HFFc6 (cell line): ENCODE results near the gene ITGAX. TPM values are rescaled to one million over a fixed set of nuclear protein-coding genes. Genes with fewer than 3 reads are reported as not detected.
"Not testable (repeated sequence)": the region's sequence is repeated elsewhere in the genome, so short reads cannot be mapped to it uniquely, and the experiment has no call there.

Experiments used
- DNase-seq: peaks from one replicate; pipeline ENCODE4 v3.0.0-alpha.2; 2018
- H3K27ac Mint-ChIP-seq: 2 replicates; pipeline ENCODE4 v1.8.0; 2020; ENCODE audit warnings: mild to moderate bottlenecking, mixed read lengths
- H3K27me3 Mint-ChIP-seq: 2 replicates; pipeline ENCODE4 v1.8.0; 2021; ENCODE audit warnings: mild to moderate bottlenecking, moderate library complexity, mixed read lengths; ENCODE audit not compliant: insufficient read depth
- H3K36me3 Mint-ChIP-seq: 2 replicates; pipeline ENCODE4 v1.8.0; 2021; ENCODE audit warnings: low read depth, mixed read lengths
- H3K4me1 Mint-ChIP-seq: 2 replicates; pipeline ENCODE4 v1.8.0; 2020; ENCODE audit warnings: low read depth, mixed read lengths
- H3K4me3 Mint-ChIP-seq: 2 replicates; pipeline ENCODE4 v1.8.0; 2020; ENCODE audit warnings: mild to moderate bottlenecking, moderate library complexity, mixed read lengths
- H3K9me3 Mint-ChIP-seq: 2 replicates; pipeline ENCODE4 v1.8.0; 2020; ENCODE audit warnings: mild to moderate bottlenecking, mixed read lengths
- CTCF ChIP-seq: fragments of 200-600 bp; sonication (generic); IDR thresholded peaks from 2 replicates; pipeline ENCODE4 v1.5.0; 2021; ENCODE audit warnings: antibody characterized with exemption, mild to moderate bottlenecking
- total RNA-seq, 6 experiments: library from RNA; stranded (reverse); fragmentation: NEBNext Ultra II Directional; extraction: Animal tissue kit (Norgen Biotek cat#: 25700); gene quantifications; 2 replicates in 1 of 6; 3 replicates in 5 of 6; pipeline ENCODE4 v1.2.3, GENCODE V29; 2021

The ITGAX gene
- total RNA-seq, 6 experiments from 2014 or later, result not detected

GRCh38 chr16:31416371-31416770 lies 61.4 kb downstream of the ITGAX start:
- no peak overlapping the region for H3K27ac Mint-ChIP-seq

DNA sequence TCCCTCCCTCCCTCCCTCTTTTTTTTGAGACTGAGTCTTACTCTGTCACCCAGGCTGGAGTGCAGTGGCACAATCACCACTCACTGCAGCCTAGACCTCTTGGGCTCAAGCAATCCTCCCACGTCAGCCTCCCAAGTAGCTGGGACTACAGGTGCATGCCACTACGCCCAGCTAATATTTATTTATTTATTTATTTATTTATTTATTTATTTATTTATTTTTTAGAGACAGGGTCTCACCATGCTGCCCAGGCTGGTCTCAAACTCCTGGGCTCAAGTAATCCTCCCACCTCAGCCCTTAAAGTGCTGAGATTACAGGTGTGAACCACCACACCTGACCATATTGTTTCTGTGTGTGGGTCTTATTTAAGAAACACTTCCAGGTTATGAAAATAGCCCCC lies 62.1 kb downstream of the ITGAX start:
- not testable (repeated sequence) for H3K27ac Mint-ChIP-seq, H3K4me1 Mint-ChIP-seq, DNase-seq, H3K36me3 Mint-ChIP-seq, H3K4me3 Mint-ChIP-seq
- Mint-ChIP-seq H3K9me3 (peaks cover 17% of the 10 kb centered on the region), H3K27me3 (peaks cover 43% of the 10 kb centered on the region)

More at GRCh38 chr16:31416371-31416770, 61.4 kb downstream of the ITGAX start:
- Mint-ChIP-seq H3K9me3 (peaks cover 11% of the 10 kb centered on the region), H3K4me3 (no peak overlapping the region), H3K27me3 (peaks cover 37% of the 10 kb centered on the region), H3K36me3 (no peaks in the 10 kb centered on the region), H3K4me1 (no peaks in the 10 kb centered on the region)
- no peak for TF ChIP-seq CTCF
- no peak for DNase-seq

GRCh38 chr16:31417916-31418315 lies 62.9 kb downstream of the ITGAX start:
- no peak for DNase-seq
- no peaks in the 10 kb centered on the region for H3K36me3 Mint-ChIP-seq
- no peak overlapping the region for H3K4me3 Mint-ChIP-seq
- no peak overlapping the region for H3K27ac Mint-ChIP-seq
- H3K27me3 Mint-ChIP-seq, result peaks cover 41% of the 10 kb centered on the region
- H3K4me1 Mint-ChIP-seq, result no peaks in the 10 kb centered on the region
- H3K9me3 Mint-ChIP-seq, result peaks cover 23% of the 10 kb centered on the region
- no peak for TF ChIP-seq CTCF

GRCh38 chr16:31420037-31420436 lies 65.1 kb downstream of the ITGAX start:
- H3K9me3 Mint-ChIP-seq, result peaks cover 26% of the 10 kb centered on the region
- no peak for DNase-seq
- TF ChIP-seq CTCF, result no peak
- no peak overlapping the region for H3K4me3 Mint-ChIP-seq
- no peaks in the 10 kb centered on the region for H3K36me3 Mint-ChIP-seq
- no peaks in the 10 kb centered on the region for H3K4me1 Mint-ChIP-seq
- H3K27ac Mint-ChIP-seq, result no peak overlapping the region
- H3K27me3 Mint-ChIP-seq, result peaks cover 40% of the 10 kb centered on the region

DNA sequence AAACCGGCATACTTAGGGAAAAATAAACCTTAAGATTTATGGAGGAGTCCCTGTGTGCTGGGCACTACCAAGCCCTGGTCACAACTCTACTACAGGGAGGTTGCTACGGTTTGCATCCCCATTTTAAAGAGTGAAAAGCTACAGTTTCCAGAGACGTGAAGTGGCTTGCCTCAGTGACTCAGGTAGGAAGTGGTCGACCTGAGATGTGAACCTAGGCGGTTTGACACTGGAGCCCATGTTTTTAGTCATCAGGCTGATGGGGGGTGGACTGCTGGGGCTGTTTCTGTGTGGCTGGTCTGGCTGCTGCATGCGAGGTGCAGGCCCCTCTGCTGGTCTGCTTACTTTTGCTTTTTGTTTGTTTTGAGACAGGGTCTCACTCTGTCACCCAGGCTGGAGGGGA lies 66.6 kb downstream of the ITGAX start:
- no peaks in the 10 kb centered on the region for H3K4me1 Mint-ChIP-seq
- peaks cover 32% of the 10 kb centered on the region for H3K9me3 Mint-ChIP-seq
- TF ChIP-seq CTCF, result no peak
- H3K27me3 Mint-ChIP-seq, result peaks cover 42% of the 10 kb centered on the region
- no peak overlapping the region for H3K27ac Mint-ChIP-seq
- DNase-seq, result no peak
- H3K36me3 Mint-ChIP-seq, result no peaks in the 10 kb centered on the region
- H3K4me3 Mint-ChIP-seq, result no peak overlapping the region

- Mint-ChIP-seq H3K27ac (no peak overlapping the region), H3K4me1 (no peaks in the 10 kb centered on the region), H3K4me3 (no peak overlapping the region), H3K36me3 (no peaks in the 10 kb centered on the region), H3K27me3 (peaks cover 42% of the 10 kb centered on the region), H3K9me3 (peaks cover 28% of the 10 kb centered on the region)
- TF ChIP-seq CTCF, result no peak
- DNase-seq, result no peak
Observed at GRCh38 chr16:31423241-31423640, 68.3 kb downstream of the ITGAX start.
